NOMO-1 treated with DMSO at 0.1 percent for 48 hours (cell line): ENCODE measurements around the gene ZBTB16.

ENCODE experiments used
- DNase-seq: peaks from one replicate; lab custom pipeline; 2025; ENCODE audit not compliant: unreplicated experiment; lab: John Stamatoyannopoulos, UW

ZBTB16 gene, protein sequence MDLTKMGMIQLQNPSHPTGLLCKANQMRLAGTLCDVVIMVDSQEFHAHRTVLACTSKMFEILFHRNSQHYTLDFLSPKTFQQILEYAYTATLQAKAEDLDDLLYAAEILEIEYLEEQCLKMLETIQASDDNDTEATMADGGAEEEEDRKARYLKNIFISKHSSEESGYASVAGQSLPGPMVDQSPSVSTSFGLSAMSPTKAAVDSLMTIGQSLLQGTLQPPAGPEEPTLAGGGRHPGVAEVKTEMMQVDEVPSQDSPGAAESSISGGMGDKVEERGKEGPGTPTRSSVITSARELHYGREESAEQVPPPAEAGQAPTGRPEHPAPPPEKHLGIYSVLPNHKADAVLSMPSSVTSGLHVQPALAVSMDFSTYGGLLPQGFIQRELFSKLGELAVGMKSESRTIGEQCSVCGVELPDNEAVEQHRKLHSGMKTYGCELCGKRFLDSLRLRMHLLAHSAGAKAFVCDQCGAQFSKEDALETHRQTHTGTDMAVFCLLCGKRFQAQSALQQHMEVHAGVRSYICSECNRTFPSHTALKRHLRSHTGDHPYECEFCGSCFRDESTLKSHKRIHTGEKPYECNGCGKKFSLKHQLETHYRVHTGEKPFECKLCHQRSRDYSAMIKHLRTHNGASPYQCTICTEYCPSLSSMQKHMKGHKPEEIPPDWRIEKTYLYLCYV

DNA sequence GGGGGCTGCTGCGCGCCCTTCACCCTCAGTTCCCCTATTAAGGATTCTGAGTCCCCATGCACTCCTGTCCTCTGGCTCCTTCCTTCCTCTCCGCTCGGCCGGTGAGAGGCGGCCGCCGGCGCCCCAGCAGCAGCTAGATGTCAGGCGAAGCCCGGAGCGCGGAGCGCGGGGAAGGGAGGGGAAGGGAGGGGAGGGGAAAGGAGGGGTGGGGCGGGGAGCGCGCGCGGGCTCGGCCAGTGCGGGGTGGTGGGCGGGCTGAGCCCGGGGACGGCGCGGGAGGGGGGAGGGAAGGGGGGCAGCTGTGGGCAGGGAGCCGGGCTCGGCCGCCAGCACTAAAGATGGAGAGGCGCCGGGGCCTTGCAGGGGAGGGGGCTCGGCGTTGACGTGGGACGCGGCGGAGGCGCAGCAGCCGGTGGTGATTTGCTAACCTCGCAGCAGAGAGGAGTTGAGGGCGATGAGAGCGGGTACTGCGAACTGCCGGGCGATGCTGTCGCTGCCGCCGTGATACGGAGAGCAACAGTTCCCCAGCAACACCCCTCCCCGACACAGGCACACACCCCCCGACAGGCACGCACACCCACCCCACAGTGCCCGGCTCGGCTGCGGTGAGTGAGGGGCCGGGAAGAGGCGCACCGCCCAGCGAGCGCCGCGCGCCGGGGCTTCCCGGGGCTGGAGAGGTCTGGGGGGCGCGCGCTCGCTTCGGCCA, at the start of gene ZBTB16:
ZBTB16 (plus strand) TSS at position 434 of the 706 bp plus-strand sequence. CDS start 3,590 bp downstream, outside the sequence.
- peak; percentile 69 for DNase-seq

DNA sequence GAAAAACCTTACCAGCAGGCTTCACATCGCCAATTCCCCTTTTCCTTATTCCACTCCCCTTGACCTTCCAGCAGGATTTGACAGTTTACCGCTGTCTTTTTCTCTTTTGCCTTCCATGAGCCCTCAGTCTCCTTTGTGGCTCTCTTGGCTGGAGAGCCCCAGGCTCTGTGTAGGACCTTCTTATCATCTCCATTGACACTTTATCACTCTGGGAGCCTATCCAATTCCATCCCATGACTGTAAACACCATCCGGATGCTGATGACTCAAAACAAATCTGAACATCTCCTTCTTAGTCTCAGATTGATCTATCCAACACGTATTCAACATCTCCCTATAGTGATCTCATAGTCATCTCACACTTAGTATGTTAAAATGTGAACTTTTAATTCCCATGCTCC, 48.6 kb upstream of the ZBTB16 start:
- DNase-seq, result no peak

DNA sequence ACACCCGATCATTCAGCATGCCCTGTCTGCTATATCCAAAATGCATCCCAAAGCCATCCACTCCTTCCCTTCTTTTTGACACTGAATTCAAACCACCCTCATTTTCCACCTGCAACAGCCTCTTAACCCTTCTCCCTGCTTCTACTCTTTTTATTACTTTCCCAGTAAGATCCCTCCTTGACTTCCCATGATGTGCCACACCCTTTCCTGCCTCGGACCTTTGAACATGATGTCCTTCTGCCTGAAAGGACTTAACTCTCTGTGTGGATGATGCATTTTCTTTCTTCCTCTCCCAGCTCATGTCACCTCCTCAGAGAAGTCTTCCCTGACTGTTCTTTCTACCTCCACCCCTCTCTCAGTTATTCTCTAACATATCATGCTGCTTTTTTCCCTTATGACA, 48.1 kb upstream of the ZBTB16 start:
- DNase-seq, result no peak

DNA sequence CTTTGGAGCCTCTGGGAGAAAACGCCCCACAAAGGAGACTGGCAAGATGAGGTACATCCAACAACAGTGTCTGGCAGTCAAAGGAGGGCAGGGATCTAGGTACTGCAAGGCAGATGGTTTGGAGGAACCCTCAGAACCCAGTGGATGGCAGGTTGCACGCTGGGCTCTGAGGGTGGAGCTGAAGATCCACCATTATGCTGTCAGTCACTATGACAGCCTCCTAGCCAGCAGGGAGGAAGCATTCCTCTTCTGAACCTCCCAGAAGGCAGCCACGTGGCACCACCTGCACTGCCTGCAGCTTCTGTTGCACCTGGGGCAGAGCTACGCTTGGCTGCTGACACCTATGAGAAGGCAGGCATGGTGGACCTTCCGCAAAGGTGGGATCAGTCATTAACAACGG, 44.4 kb upstream of the ZBTB16 start:
- DNase-seq, result no peak

DNA sequence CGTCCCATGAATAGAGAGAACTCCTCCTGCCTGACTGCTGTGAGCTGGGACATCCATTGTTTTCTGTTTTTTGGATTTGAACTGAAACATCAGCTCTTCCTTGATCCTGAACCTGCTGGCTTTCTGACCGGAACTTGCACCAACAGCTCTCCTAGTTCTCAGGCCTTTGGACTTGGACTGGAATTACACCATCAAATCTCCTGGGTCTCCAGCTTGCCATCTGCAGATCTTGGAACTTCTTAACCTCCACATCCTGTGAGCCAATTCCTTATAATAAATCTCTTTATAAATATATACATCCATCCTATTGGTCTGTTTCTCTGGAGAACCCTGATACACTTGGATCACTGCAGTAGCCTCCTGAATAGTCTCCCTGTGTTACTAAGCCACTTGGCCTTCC, 42.5 kb upstream of the ZBTB16 start:
- DNase-seq, result no peak

DNA sequence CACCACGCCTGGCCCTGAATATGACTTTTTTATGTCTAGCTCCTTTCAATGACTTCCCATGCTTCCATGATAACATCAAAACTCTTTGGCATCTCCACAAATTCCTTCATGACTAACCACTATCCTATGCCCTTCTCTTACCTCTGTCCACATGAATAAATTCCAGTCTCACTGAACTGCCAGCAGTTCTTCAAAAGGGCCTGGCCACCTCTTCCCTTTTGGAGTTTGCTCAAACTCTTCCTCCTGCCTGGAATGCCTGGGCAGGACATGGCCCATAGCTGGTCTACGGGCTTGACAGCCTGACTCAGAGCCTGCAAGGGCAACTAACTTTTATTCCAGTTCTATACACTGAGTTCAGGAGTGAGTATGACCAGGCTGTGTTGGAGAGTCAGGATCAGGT, 41.8 kb upstream of the ZBTB16 start:
- DNase-seq, result no peak

DNA sequence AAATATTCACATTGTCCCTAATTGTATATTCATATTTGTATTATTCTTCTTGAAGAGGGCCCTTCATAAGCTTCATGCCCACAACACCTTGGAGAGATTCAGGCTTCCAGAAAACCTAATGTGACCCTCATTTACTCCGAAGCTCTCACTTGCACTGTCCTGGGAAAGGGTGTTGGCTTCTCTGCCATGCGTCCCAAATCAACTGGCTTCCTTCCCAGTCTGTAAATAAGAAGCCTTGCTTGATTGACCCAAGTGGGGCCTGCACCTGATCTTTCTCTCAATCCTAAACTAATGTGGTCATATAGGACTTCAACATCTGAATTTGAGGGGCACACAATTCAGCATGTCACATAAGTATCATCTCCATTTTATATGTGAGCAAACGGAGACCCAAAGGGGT, 40.5 kb upstream of the ZBTB16 start:
- DNase-seq, result no peak

DNA sequence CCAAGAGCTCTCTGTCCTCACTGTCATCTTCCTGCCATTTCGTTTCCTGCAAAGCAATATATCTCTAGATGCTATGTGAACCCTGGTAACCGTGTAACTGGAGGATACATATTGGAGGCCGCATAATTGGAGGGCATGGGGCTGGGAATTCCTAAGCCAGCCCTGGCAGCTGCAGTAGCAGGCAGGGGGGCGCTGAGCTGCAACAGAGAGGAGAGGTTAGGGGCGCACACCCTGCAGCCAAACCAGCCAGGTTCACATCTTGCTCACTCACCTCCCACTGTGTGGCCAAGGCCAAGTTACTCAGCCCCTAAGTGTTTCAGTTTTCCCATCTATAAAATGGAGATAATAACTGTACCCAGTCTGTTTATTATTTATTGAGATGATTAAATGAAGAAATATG, 39.9 kb upstream of the ZBTB16 start:
- DNase-seq, result no peak

DNA sequence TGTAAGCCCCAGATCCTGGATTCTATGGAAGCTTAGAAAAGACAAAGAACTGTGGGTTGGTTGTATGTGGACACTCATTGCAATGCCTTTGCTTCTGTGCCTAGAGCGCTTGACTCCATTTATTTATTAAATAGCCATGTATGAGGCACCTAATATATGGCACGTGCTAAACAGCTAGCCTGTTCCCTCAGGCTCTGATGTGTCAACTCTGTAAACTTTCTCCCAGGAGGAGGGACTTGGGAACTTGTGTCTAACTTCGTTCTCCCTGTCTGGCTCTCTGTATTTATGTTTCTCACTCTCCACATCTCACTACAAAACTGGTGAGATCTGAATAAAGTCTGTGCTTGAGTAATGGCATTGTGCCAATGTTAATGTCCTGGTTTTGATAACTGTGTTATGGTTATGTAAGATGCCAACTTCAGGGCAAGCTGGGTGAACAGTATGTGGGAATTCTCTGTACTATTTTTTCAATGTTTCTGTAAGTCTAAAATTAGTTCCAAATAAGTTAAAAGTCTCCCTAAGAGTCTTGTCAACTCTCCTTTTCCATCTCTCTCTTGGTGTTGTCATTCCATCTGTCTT, 34.1 kb upstream of the ZBTB16 start:
- DNase-seq, result no peak

DNA sequence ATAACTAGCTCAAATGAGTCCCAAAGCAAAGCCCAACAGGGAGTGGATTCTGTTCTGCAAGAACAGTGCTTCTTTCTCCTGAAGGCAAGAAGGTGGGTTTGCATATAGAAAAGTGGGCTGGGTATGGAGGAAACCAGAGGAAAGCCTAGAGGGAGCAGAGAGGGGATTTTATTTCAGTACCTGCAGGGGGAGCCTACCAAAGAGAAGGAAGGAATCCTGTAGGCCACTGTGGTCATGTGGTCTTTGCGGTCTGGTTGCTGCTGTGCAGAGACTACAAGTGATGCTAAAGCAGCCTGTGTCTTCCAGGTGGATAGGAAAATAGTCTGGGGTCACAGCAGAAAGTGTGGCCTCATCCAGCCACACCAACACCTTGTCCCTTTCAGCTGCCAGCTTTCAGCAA, 33.2 kb upstream of the ZBTB16 start:
- no peak for DNase-seq

DNA sequence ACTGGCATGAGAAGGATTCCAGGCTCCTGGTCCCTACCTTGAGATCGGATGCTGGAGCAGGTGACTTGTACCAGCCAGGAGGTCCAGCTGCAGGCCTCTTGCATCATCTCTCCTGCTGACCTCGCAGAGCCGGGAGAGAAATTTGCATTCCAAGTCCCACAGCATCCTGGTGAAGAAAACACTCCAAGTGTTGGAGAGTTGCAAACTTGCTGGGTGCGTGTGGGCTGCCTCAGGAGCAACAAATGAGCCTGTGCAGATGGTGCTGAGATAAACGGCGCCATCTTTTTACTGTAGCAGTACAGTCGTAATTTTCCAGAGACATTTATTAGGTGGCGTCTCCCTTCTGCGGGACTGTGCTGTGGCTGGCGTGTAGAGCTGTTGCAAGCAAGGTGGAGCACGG, 32.1 kb upstream of the ZBTB16 start:
- DNase-seq, result no peak

DNA sequence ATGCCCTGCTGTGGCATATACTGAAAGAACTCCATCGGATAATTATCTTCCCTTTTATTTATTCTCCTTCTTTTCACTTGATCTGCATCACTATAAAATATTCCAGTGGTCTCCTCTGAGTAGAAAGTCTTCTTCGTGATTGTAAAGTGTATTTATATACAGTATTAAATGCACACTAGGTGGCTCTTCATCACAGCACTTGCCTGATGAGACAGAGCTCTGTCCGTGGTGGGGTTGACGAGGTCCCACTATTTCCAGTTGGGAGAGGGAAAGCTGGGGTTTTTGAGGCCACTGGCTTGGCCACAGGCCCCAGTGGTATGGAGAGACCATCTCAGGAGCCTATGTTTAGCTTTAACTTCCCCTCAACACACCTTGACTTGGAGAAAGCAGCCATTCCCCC, 31.6 kb upstream of the ZBTB16 start:
- DNase-seq, result no peak

DNA sequence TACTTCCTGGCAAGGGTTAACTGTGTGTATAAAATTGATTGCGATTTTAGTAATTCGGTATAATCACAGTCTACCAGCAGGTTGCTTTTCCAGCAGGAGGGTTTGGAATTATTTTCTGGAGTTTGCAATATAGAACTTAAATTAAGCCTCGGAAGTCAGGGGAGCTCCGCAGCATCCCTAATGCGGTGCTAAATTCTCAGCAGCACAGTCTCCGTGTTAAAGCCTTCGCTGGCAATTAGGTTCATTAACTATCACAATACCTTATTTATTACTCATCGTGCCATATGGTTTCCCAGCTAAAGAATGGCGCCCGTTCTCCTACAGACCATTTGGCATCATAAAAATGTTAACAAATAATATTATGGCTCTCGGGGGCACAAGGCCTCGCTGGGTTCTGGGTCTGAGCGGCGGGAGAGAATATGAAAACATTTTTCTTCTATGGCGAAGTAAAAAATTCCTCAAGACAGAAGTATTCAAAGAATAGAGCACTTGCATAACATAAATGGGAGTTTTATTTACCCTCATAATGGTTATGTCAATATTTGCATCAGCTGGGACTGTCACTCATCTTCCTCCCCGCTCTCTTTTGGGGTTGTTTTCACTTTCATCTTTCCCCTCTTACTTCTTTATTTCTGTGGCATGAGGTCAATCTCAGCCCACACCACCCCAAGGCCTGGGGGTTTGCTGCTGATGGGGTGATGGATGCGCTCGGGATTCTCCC, 28.1 kb upstream of the ZBTB16 start:
- no peak for DNase-seq

DNA sequence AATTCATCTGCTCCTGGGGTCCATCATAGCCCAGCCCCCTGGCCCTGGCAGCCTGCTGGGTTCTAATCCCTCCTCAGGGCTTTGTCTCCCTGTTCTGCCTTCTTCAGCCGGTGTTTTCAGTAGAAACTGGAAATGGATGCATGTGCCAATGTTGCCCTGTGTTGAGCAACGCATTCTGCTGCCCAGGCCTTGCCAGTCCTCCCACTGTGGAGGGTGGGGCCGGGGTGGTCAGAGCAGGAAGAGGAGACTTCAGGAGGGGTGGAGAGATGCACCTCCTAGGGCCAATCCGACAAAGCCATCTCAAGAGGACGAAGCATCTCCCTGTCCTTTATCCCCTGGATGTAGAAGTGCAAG, 27.6 kb upstream of the ZBTB16 start:
- no peak for DNase-seq

DNA sequence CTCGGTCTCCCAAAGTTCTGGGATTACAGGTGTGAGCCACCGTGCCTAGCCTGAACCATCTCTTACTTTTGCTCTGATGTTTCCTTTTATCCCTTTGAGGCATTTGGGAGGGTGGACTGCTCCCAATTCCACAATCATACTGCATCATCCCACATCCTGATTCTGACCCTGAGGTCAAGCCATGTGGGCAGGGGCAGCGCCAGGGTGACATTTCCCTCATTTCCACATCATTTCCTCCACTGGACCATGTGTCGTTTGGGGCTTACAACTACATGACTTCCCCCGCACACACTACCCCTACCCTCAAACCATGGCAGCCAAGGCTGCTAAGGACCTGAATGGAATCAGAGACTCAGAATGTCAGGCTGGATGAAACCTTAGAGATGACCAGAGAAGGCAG, 26.4 kb upstream of the ZBTB16 start:
- no peak for DNase-seq

DNA sequence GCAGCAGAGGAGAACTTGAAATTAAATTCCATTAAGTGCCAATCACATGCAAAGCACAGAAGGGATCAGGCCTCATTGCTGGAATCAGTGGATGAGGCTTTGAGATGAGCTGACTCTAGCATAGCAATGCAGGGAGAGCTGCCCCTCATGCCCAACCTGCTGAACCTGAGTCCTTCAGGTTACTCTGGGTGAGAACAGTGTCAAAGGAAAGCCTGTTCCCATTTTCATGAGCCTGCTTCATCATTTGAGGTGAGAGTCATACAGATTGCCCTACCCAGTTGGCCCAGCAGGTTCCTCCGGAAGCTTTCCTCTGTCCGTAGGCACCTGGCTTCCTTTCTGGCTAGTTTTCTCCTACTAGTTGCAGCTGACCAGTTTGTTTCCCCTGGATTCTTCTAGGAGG, 25.9 kb upstream of the ZBTB16 start:
- no peak for DNase-seq

DNA sequence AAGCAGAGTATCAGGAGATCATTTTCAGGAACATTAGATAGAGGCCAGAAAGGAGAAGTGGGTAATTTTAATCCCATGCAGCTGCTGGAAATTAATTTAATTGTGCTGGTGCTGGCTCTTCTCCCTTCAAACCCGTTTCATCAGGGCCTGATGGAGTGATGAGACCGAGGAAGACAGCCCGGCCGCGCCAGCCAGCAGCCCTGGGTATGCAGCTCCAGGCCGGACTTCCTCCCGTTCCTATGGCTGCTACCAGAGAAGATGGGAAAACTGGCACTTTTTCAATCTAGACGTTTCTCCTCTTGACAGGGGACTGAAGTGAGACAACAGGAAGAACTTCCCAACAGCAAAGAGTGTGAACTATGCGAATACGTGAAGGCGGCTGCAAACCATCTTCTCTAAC, 24.6 kb upstream of the ZBTB16 start:
- no peak for DNase-seq

DNA sequence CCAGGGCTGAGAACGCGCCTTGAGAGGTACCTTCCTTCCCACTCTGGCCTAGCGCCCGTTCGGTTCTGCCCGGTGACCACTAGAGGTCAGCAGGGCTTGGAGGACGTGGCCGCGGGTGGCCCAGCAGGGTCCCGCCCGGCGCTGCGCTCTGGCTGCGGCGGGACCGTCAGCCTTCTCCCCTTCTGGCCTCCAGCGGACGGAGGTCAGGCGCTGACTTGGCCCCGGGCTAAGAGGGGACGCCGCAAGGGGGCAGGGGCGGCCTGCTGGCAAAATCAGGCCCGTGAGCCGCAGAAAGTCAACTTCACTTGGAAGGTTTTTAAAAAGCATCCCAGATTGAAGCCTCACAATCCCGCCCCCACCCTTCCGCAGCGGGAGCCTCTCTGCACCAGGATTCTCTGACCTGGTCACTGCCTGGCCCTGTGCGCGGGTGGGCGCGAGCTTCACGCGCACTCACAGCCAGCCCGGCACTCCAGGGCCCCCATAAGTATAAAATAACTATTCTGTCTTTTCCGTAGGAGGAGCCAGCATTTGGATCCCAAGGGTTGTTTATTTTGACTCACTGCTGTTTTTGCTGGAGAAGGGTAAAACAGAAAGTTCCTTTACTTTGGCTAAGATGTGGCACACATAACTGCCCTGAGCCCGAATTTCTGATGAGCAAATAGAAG, 23.2 kb upstream of the ZBTB16 start:
- DNase-seq, result peak; percentile 53

DNA sequence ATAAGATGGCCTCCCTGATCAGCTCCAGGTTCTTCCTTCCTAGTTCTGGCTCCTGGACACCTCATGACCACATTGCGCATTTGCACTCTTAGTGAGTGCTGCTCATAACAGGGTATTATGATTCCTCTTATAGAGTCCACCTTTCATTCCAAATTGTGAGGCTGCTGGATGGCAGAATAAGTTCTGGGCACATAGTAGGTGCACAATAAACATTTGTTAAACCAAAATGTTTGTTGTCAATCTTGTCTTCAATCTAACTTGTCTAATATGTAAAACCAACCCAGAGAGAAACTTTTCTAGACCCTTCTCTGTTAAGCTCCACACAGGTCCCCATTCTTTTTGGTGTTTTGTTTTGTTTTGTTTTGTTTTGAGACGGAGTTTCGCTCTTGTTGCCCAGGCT, 22.6 kb upstream of the ZBTB16 start:
- DNase-seq, result no peak

DNA sequence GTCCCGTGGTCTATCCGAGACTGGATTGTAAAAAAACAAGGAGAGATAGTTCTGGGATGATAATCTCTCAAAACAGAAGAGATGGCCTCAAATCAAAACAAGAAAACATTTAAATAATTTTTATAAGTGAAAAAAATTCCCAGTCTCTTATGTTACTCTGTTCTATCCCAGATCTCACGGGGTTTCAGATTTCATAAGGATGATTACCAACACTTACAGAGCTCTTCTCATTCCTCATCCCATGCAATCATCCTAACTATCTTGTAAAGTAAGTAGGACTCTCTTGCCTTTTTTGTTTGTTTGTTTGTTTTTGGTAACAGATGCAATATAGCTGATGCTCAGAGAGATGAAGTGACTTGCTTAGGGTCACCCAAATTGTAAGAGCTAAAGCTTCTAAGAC, 20.0 kb upstream of the ZBTB16 start:
- no peak for DNase-seq
